Transverse colon (tissue), 4 donors: Measurements from ENCODE around the gene ENPP1.

Experiments used
- EP300 ChIP-seq: sonication (generic); formaldehyde crosslinking; IDR thresholded peaks from one replicate; pipeline ENCODE4 v1.6.1; 2017; ENCODE audit warnings: antibody characterized with exemption, low read depth
- POLR2A ChIP-seq: fragments of 450-650 bp; IDR thresholded peaks from one replicate; pipeline ENCODE4 v1.6.1; 2016; ENCODE audit warnings: antibody characterized with exemption, mild to moderate bottlenecking, moderate library complexity
- POLR2AphosphoS5 ChIP-seq, 3 donors: sonication (generic); formaldehyde crosslinking; IDR thresholded peaks; one replicate each; pipeline ENCODE4 v1.6.1; 2016; ENCODE audit warnings: antibody characterized with exemption in 3 of 3
- TF ChIP-seq, protein P1 (sequence below), 5 experiments: fragments of 200-600 bp in 3 of 5; fragments of 450-650 bp in 2 of 5; sonication (generic) in 3 of 5; IDR thresholded peaks; 1 replicate in 2 of 5; 2 replicates in 3 of 5; pipeline ENCODE4 v1.5.1; 2016 to 2017; ENCODE audit warnings: antibody characterized with exemption in 5 of 5, inconsistent platforms in 3 of 5, mild to moderate bottlenecking in 2 of 5, moderate library complexity in 1 of 5

DNA sequence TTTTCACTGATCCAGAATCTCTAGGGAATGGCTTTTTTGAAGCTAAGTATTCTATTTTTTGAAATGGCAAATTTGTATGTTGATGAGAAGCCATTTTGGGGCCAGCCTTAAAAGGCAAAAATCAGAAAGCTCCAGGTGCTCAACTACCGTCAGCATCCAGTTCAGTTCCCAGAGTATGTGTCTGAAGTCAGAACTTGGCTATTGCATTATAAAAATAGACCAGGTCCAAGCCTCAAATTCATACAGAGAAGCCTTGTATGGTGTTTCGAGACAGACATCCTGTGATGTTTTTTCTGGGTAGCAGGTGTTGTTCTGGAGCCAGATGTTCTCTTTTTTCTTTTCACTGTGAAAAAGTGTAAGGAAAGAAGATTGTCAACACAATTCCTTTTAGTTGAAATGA is 75.2 kb downstream of the ENPP1 start:
- TF ChIP-seq POLR2AphosphoS5 (IDR thresholded peaks at IDR 0.05) (no peak), POLR2A (no peak), EP300 (no peak)
- TF ChIP-seq, protein P1, sequence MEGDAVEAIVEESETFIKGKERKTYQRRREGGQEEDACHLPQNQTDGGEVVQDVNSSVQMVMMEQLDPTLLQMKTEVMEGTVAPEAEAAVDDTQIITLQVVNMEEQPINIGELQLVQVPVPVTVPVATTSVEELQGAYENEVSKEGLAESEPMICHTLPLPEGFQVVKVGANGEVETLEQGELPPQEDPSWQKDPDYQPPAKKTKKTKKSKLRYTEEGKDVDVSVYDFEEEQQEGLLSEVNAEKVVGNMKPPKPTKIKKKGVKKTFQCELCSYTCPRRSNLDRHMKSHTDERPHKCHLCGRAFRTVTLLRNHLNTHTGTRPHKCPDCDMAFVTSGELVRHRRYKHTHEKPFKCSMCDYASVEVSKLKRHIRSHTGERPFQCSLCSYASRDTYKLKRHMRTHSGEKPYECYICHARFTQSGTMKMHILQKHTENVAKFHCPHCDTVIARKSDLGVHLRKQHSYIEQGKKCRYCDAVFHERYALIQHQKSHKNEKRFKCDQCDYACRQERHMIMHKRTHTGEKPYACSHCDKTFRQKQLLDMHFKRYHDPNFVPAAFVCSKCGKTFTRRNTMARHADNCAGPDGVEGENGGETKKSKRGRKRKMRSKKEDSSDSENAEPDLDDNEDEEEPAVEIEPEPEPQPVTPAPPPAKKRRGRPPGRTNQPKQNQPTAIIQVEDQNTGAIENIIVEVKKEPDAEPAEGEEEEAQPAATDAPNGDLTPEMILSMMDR (IDR thresholded peaks at IDR 0.05): no peak
